Activated B cell treated with CpG ODN at 0.5 μM for 24 hours (primary cell): ENCODE results near the gene GUCA2B. TPM values are rescaled to one million over a fixed set of nuclear protein-coding genes. Genes with fewer than 3 reads are reported as not detected.

Source experiments
- ATAC-seq: fragments of 200-7000 bp; cut with Tn5 transposase; one replicate; pipeline ENCODE4 v1.10.0; 2021; ENCODE audit warnings: low read depth, mild to moderate bottlenecking, moderate library complexity
- CTCF ChIA-PET: fragments of 350-600 bp; sonication (Branson Sonifier 250); formaldehyde crosslinking; loops from one replicate; lab custom pipeline; 2021; ENCODE audit warnings: antibody characterized with exemption; lab: Charles Lee
- POLR2A ChIA-PET: fragments of 350-600 bp; sonication (Branson Sonifier 250); formaldehyde crosslinking; loops from one replicate; lab custom pipeline; 2021; ENCODE audit warnings: antibody characterized with exemption; lab: Charles Lee
- DNase-seq: peaks from one replicate; pipeline ENCODE4 v3.0.0; 2022
- H3K27ac Mint-ChIP-seq: one replicate; pipeline ENCODE4 v1.8.0; 2020; ENCODE audit warnings: mixed read lengths
- H3K27me3 Mint-ChIP-seq: one replicate; pipeline ENCODE4 v1.8.0; 2021; ENCODE audit warnings: mixed read lengths
- H3K36me3 Mint-ChIP-seq: one replicate; pipeline ENCODE4 v1.8.0; 2021; ENCODE audit warnings: low read depth, mixed read lengths
- H3K4me1 Mint-ChIP-seq: one replicate; pipeline ENCODE4 v1.8.0; 2021; ENCODE audit warnings: mixed read lengths
- H3K4me3 Mint-ChIP-seq: one replicate; pipeline ENCODE4 v1.8.0; 2020; ENCODE audit warnings: mild to moderate bottlenecking, mixed read lengths
- H3K9me3 Mint-ChIP-seq: one replicate; pipeline ENCODE4 v1.8.0; 2020; ENCODE audit warnings: mixed read lengths
- CTCF ChIP-seq: fragments of 200-600 bp; IDR thresholded peaks from one replicate; pipeline ENCODE4 v1.8.0; 2022; ENCODE audit warnings: antibody characterized with exemption, mild to moderate bottlenecking
- intact Hi-C: fragments of 100-400 bp; cut with micrococcal nuclease; formaldehyde crosslinking; loops from one replicate; pipeline ENCODE4 v1.15.1; 2024
- total RNA-seq: library from RNA; stranded (reverse); gene quantifications from 2 replicates; pipeline ENCODE4 v1.2.3, GENCODE V29; 2022

GUCA2B gene
- total RNA-seq, 1 donor from 2014 or later, result not detected

DNA sequence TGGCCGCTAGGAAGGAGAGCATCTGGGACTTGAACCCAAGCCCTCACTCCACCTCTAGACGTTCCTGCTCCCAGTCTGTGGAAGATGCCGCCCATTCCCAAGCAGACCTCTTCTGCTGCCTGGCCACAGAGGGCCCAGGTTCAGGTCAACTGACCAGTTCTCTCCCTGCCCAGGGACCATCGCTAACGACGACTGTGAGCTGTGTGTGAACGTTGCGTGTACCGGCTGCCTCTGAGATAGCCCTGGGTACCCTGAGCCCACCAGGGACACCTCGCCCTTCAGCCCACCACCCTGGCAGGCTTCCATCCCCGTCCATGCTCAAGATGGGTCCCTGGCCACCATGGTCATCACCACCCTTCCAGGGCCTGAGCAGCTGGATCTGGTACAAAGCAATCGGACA lies 2.2 kb downstream of the GUCA2B start:
- TF ChIP-seq CTCF, result no peak
- no peaks in the 10 kb centered on the region for H3K36me3 Mint-ChIP-seq
- ATAC-seq (no peak), DNase-seq (no peak)
- CTCF ChIA-PET, result no interaction called here
- H3K27ac Mint-ChIP-seq, result no peak overlapping the region
- no peaks in the 10 kb centered on the region for H3K4me1 Mint-ChIP-seq
- POLR2A ChIA-PET, result no interaction called here
- H3K4me3 Mint-ChIP-seq, result no peak overlapping the region
- intact Hi-C loops, result no loop called here
- H3K9me3 Mint-ChIP-seq, result no peaks in the 10 kb centered on the region
- H3K27me3 Mint-ChIP-seq, result peaks cover 11% of the 10 kb centered on the region

GRCh38 chr1:42157667-42158066 lies 4.5 kb downstream of the GUCA2B start:
- no peak for DNase-seq
- H3K27ac Mint-ChIP-seq, result no peak overlapping the region
- peaks cover 10% of the 10 kb centered on the region for H3K9me3 Mint-ChIP-seq
- H3K27me3 Mint-ChIP-seq, result peaks cover under 1% of the 10 kb centered on the region
- H3K4me1 Mint-ChIP-seq, result no peaks in the 10 kb centered on the region
- no peak for ATAC-seq
- CTCF ChIA-PET, result no interaction called here
- POLR2A ChIA-PET, result no interaction called here
- H3K4me3 Mint-ChIP-seq, result no peak overlapping the region
- intact Hi-C loops, result no loop called here
- no peaks in the 10 kb centered on the region for H3K36me3 Mint-ChIP-seq
- TF ChIP-seq CTCF, result no peak

GRCh38 chr1:42158189-42158588 lies 5.0 kb downstream of the GUCA2B start:
- Mint-ChIP-seq H3K36me3 (no peaks in the 10 kb centered on the region), H3K4me1 (no peaks in the 10 kb centered on the region), H3K27me3 (peaks cover 4% of the 10 kb centered on the region), H3K9me3 (peaks cover 10% of the 10 kb centered on the region), H3K27ac (no peak overlapping the region), H3K4me3 (no peak overlapping the region)
- intact Hi-C loops, result no loop called here
- no peak for TF ChIP-seq CTCF
- ChIA-PET POLR2A (no interaction called here), CTCF (no interaction called here)
- ATAC-seq, result no peak
- no peak for DNase-seq

DNA sequence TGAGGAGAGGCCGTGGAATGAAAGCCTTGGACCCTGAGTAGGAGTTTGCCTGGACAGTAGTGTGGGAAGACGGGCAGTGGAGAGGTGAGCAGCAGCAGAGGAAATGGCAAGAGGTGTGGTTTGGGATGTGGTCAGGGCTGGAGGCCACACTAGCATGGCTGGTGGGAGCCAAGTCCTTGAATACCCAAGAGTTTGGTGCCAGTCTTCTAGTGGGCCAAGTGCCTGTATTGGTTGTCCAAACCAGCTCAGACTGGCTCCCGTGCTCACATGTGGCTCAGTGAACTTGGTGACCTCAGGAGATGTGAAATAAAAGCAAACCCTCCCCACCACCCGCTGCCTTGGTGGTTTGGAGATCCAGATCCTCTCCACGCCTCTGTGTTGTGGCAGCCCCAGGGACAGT lies 9.0 kb downstream of the GUCA2B start:
- Mint-ChIP-seq H3K27ac (no peak overlapping the region), H3K4me1 (no peaks in the 10 kb centered on the region), H3K27me3 (peaks cover 8% of the 10 kb centered on the region), H3K9me3 (peaks cover 10% of the 10 kb centered on the region), H3K4me3 (no peak overlapping the region), H3K36me3 (no peaks in the 10 kb centered on the region)
- POLR2A ChIA-PET, result no interaction called here
- intact Hi-C loops, result no loop called here
- ATAC-seq, result no peak
- no peak for TF ChIP-seq CTCF
- CTCF ChIA-PET, result interaction anchor here (2.2 kb wide), 1 partner anchor 11 kb away, joined by 12 read pairs; no protein-coding TSS in a partner anchor
- DNase-seq, result no peak

DNA sequence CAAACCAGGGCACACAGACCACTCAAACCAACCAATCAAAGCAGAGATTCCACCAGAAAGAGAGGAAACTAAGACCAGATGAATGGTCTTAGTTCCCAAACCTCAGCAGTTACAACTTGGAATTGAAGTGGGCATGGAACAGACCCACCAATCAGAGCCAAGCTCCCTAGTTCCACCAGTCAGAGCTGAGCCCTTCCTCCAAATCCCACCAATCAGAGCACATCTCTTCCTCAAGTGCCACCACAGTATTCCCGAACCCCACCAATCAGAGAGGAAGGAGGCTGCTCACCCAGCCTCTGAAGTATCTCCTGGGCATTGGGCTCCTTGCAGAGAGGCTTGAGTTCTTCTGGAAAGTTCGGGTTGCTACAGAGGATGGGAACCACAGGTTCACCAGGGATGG lies 9.9 kb downstream of the GUCA2B start:
- Mint-ChIP-seq H3K9me3 (peaks cover 10% of the 10 kb centered on the region), H3K4me3 (no peak overlapping the region), H3K36me3 (no peaks in the 10 kb centered on the region), H3K4me1 (no peaks in the 10 kb centered on the region), H3K27me3 (peaks cover 8% of the 10 kb centered on the region), H3K27ac (no peak overlapping the region)
- no peak for DNase-seq
- no peak for ATAC-seq
- TF ChIP-seq CTCF, result no peak
- intact Hi-C loops, result no loop called here
- ChIA-PET POLR2A (no interaction called here), CTCF (interaction anchor here (2.2 kb wide), 1 partner anchor 10 kb away, joined by 12 read pairs; no protein-coding TSS in a partner anchor)
